GM21360 (cell line): ENCODE data around the gene SIRT2.

Experiments
- ATAC-seq: cut with Tn5 transposase; IDR thresholded peaks from one replicate; pipeline ENCODE4 v1.9.1; 2021; ENCODE audit warnings: mild to moderate bottlenecking, moderate library complexity; ENCODE audit not compliant: unreplicated experiment

The SIRT2 gene

GRCh38 chr19:38920602-38921419 is 21.4 kb upstream of the SIRT2 start:
- ATAC-seq = no peak

GRCh38 chr19:38919837-38920601 is 20.6 kb upstream of the SIRT2 start:
- ATAC-seq = no peak

GRCh38 chr19:38918526-38918925 is 19.1 kb upstream of the SIRT2 start:
- ATAC-seq = no peak

- no peak for ATAC-seq
These were observed 18.6 kb upstream of the SIRT2 start for GRCh38 chr19:38917921-38918491.

- no peak for ATAC-seq
These were observed 18.1 kb upstream of the SIRT2 start for GRCh38 chr19:38917516-38917915.

GRCh38 chr19:38915329-38916321 is 16.2 kb upstream of the SIRT2 start:
- ATAC-seq = no peak

GRCh38 chr19:38913958-38914357 is 14.5 kb upstream of the SIRT2 start:
- no peak for ATAC-seq

- ATAC-seq = no peak
These were observed 13.4 kb upstream of the SIRT2 start for GRCh38 chr19:38912600-38913514.

- ATAC-seq = no peak
These were observed 12.1 kb upstream of the SIRT2 start for GRCh38 chr19:38911388-38912001.

- no peak for ATAC-seq
These were observed 11.1 kb upstream of the SIRT2 start for GRCh38 chr19:38910488-38910887.

GRCh38 chr19:38908911-38909310 is 9.5 kb upstream of the SIRT2 start:
- no peak for ATAC-seq

GRCh38 chr19:38907670-38908069 is 8.3 kb upstream of the SIRT2 start:
- ATAC-seq = no peak

- no peak for ATAC-seq
These were observed 7.8 kb upstream of the SIRT2 start for GRCh38 chr19:38907227-38907626.

- ATAC-seq = no peak
These were observed 6.2 kb upstream of the SIRT2 start for GRCh38 chr19:38905620-38906019.

- ATAC-seq = no peak
These were observed 5.4 kb upstream of the SIRT2 start for GRCh38 chr19:38904581-38905539.

- ATAC-seq = no peak
These were observed 2.3 kb upstream of the SIRT2 start for GRCh38 chr19:38901683-38902082.

GRCh38 chr19:38900743-38901190 is 1.3 kb upstream of the SIRT2 start:
- ATAC-seq = no peak

- ATAC-seq = no peak
These were observed 798 bp upstream of the SIRT2 start for GRCh38 chr19:38900202-38900629.
